ENCODE data around the gene USP37.

The USP37 gene, protein sequence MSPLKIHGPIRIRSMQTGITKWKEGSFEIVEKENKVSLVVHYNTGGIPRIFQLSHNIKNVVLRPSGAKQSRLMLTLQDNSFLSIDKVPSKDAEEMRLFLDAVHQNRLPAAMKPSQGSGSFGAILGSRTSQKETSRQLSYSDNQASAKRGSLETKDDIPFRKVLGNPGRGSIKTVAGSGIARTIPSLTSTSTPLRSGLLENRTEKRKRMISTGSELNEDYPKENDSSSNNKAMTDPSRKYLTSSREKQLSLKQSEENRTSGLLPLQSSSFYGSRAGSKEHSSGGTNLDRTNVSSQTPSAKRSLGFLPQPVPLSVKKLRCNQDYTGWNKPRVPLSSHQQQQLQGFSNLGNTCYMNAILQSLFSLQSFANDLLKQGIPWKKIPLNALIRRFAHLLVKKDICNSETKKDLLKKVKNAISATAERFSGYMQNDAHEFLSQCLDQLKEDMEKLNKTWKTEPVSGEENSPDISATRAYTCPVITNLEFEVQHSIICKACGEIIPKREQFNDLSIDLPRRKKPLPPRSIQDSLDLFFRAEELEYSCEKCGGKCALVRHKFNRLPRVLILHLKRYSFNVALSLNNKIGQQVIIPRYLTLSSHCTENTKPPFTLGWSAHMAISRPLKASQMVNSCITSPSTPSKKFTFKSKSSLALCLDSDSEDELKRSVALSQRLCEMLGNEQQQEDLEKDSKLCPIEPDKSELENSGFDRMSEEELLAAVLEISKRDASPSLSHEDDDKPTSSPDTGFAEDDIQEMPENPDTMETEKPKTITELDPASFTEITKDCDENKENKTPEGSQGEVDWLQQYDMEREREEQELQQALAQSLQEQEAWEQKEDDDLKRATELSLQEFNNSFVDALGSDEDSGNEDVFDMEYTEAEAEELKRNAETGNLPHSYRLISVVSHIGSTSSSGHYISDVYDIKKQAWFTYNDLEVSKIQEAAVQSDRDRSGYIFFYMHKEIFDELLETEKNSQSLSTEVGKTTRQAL

GRCh38 chr2:218568190-218569037 is at the start of gene USP37, which contains the start of gene CNOT9:
TSS of gene USP37 (minus strand) at chr2:218568351. CDS start at chr2:218558653, 9,698 bp downstream.
TSS of gene CNOT9 (plus strand) at chr2:218568839. CDS start at chr2:218568955, 116 bp downstream.
- peak within 1 kb of the TSS; percentile 89 for H3K4me3 ChIP-seq (replicated peaks; ENCODE audit: low read depth, low read length)
- TF ChIP-seq, protein P1, sequence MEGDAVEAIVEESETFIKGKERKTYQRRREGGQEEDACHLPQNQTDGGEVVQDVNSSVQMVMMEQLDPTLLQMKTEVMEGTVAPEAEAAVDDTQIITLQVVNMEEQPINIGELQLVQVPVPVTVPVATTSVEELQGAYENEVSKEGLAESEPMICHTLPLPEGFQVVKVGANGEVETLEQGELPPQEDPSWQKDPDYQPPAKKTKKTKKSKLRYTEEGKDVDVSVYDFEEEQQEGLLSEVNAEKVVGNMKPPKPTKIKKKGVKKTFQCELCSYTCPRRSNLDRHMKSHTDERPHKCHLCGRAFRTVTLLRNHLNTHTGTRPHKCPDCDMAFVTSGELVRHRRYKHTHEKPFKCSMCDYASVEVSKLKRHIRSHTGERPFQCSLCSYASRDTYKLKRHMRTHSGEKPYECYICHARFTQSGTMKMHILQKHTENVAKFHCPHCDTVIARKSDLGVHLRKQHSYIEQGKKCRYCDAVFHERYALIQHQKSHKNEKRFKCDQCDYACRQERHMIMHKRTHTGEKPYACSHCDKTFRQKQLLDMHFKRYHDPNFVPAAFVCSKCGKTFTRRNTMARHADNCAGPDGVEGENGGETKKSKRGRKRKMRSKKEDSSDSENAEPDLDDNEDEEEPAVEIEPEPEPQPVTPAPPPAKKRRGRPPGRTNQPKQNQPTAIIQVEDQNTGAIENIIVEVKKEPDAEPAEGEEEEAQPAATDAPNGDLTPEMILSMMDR (IDR thresholded peaks at IDR 0.05; ENCODE audit: insufficient read depth, low read length, poor library complexity, severe bottlenecking) = no peak
- DNase-seq (ENCODE audit: extremely low read depth, insufficient read length) = peak; percentile 99
- no peaks in the 10 kb centered on the region for H3K27me3 ChIP-seq (replicated peaks; ENCODE audit: control insufficient read depth, insufficient read depth, low read length)
- no peaks in the 10 kb centered on the region; the same call in none of the 2 replicates for H3K36me3 ChIP-seq (ENCODE audit: control insufficient read depth, insufficient read depth, low read length)

- DNase-seq (ENCODE audit: extremely low read depth, insufficient read length) = no peak
- TF ChIP-seq, protein P1 (IDR thresholded peaks at IDR 0.05; ENCODE audit: insufficient read depth, low read length, poor library complexity, severe bottlenecking) = no peak
- no peaks in the 10 kb centered on the region for H3K36me3 ChIP-seq (ENCODE audit: control insufficient read depth, insufficient read depth, low read length)
- no peak overlapping the region for H3K4me3 ChIP-seq (replicated peaks; ENCODE audit: low read depth, low read length)
- H3K27me3 ChIP-seq (replicated peaks; ENCODE audit: control insufficient read depth, insufficient read depth, low read length) = no peaks in the 10 kb centered on the region; the same call in 1 of the 2 replicates
Measured at GRCh38 chr2:218615868-218616315, 47.7 kb upstream of the USP37 start.

DNA sequence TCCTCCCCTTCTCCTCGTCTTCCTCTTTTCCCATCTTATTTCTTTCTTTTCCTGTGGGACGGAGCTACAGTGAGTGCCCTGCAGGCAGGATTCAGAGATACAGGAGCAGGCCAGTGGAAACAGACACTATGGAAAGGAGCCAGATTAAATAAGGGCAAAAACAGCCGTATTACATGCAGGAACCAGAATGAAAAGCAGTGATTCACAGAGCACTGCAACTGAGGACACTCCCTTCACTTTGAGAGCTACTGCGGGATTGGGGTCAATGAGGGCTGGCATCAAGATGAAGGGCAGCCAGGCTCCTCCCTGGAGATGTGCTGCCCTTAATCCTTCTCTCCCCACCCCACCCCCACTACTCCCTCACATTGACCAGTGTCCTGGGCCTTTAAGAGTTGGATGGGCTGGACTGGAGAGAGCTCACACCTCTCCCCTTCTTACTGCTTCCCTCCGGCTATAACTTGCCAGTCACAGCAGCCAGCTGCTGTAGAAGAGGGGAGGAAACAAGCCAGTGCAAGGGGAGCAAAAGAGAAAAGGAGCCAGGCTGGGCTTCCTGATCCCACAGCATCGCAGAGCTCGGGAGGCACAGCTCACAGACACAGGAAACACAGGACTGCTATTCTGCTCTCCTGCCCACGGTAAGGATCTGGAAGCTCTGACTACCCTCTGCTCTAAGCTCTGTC is 39.4 kb upstream of the USP37 start, which contains the start of gene PLCD4:
TSS of gene PLCD4 (plus strand) at position 464 of the 680 bp plus-strand sequence. CDS start 7,841 bp downstream, outside the sequence.
- no peak for DNase-seq (ENCODE audit: extremely low read depth, insufficient read length)
- no peak within 1 kb of the TSS for H3K4me3 ChIP-seq (replicated peaks; ENCODE audit: low read depth, low read length)
- TF ChIP-seq, protein P1 (IDR thresholded peaks at IDR 0.05; ENCODE audit: insufficient read depth, low read length, poor library complexity, severe bottlenecking) = no peak
- H3K36me3 ChIP-seq (ENCODE audit: control insufficient read depth, insufficient read depth, low read length) = no peaks in the 10 kb centered on the region
- H3K27me3 ChIP-seq (replicated peaks; ENCODE audit: control insufficient read depth, insufficient read depth, low read length) = no peaks in the 10 kb centered on the region; the same call in 1 of the 2 replicates

- TF ChIP-seq, protein P1 (IDR thresholded peaks at IDR 0.05; ENCODE audit: insufficient read depth, low read length, poor library complexity, severe bottlenecking) = no peak
- H3K27me3 ChIP-seq (replicated peaks; ENCODE audit: control insufficient read depth, insufficient read depth, low read length) = no peaks in the 10 kb centered on the region; the same call in 1 of the 2 replicates
- H3K4me3 ChIP-seq (replicated peaks; ENCODE audit: low read depth, low read length) = no peak overlapping the region
- no peaks in the 10 kb centered on the region for H3K36me3 ChIP-seq (ENCODE audit: control insufficient read depth, insufficient read depth, low read length)
- no peak for DNase-seq (ENCODE audit: extremely low read depth, insufficient read length)
Measured at GRCh38 chr2:218605432-218605831, 37.3 kb upstream of the USP37 start.
